IgD-negative memory B cell (primary cell): ENCODE measurements around the gene GJA10. TPM values are rescaled to one million over a fixed set of nuclear protein-coding genes. Genes with fewer than 3 reads are reported as not detected.
A peak's percentile ranks its signal among the peaks of the same experiment; 100 is the strongest.

Experiments used
- H3K27ac Mint-ChIP-seq, 3 donors: one replicate each; pipeline ENCODE4 v1.8.0; 2020 to 2022; ENCODE audit warnings: mild to moderate bottlenecking in 3 of 3, mixed read lengths in 3 of 3, moderate library complexity in 1 of 3
- H3K27me3 Mint-ChIP-seq: one replicate; pipeline ENCODE4 v1.8.0; 2021; ENCODE audit warnings: mixed read lengths
- H3K36me3 Mint-ChIP-seq: one replicate; pipeline ENCODE4 v1.8.0; 2020; ENCODE audit warnings: mild to moderate bottlenecking, mixed read lengths
- H3K4me1 Mint-ChIP-seq, 3 donors: one replicate each; pipeline ENCODE4 v1.8.0; 2020 to 2022; ENCODE audit warnings: mixed read lengths in 3 of 3, mild to moderate bottlenecking in 1 of 3
- H3K4me3 Mint-ChIP-seq, 4 donors: one replicate each; pipeline ENCODE4 v1.8.0; 2020 to 2022; ENCODE audit warnings: mild to moderate bottlenecking in 4 of 4, mixed read lengths in 4 of 4, moderate library complexity in 3 of 4
- H3K9me3 Mint-ChIP-seq, 3 donors: one replicate each; pipeline ENCODE4 v1.8.0; 2020 to 2021; ENCODE audit warnings: mixed read lengths in 3 of 3, mild to moderate bottlenecking in 1 of 3
- polyA plus RNA-seq: library from polyadenylated mRNA; unstranded; fragments of 300-500 nt; fragmentation: Illumina TruSeq; gene quantifications from one replicate; pipeline ENCODE4 v1.2.3, GENCODE V29; 2021

Gene GJA10
- polyA plus RNA-seq, 1 donor from 2014 or later: not detected

GRCh38 chr6:89944826-89945407, 50.6 kb downstream of the GJA10 start:
- Mint-ChIP-seq H3K4me3 (no peak overlapping the region), H3K27me3 (no peaks in the 10 kb centered on the region), H3K27ac (peak overlapping the region; percentile 9 to 67 (median 62)), H3K9me3 (no peaks in the 10 kb centered on the region), H3K4me1 (peaks cover 4 to 11% (median 8%) of the 10 kb centered on the region in 3 donors), H3K36me3 (peaks cover 1% of the 10 kb centered on the region)

Other genes starting within 250 kb of the GJA10 start
- gene MDN1, start 74.7 kb upstream of the GJA10 start, polyA plus RNA-seq: 7.9 TPM
- gene CASP8AP2, start 64.6 kb upstream of the GJA10 start, polyA plus RNA-seq: 53.2 TPM